HCT116 (cell line): ENCODE data around the gene CNN2.

Source experiments
- CBX3 ChIP-seq: IDR thresholded peaks from 2 replicates; pipeline ENCODE4 v1.6.1; 2012; ENCODE audit warnings: low read depth
- EGR1 ChIP-seq: IDR thresholded peaks from 2 replicates; pipeline ENCODE4 v1.6.1; 2012; ENCODE audit warnings: low read depth
- EZH2 ChIP-seq: fragments of 200-600 bp; sonication (generic); IDR thresholded peaks from 2 replicates; pipeline ENCODE4 v1.6.1; 2017; ENCODE audit warnings: antibody characterized with exemption, mixed run types
- EZH2phosphoT487 ChIP-seq: fragments of 200-600 bp; IDR thresholded peaks from 2 replicates; pipeline ENCODE4 v1.6.1; 2018; ENCODE audit warnings: antibody characterized with exemption, borderline replicate concordance
- JUND ChIP-seq: IDR thresholded peaks from 2 replicates; pipeline ENCODE4 v1.6.1; 2012
- POLR2A ChIP-seq: IDR thresholded peaks from 2 replicates; pipeline ENCODE4 v1.7.0; 2011; ENCODE audit warnings: borderline replicate concordance; ENCODE audit not compliant: insufficient read depth, insufficient read length; ENCODE audit errors: extremely low read depth
- SIN3A ChIP-seq: IDR thresholded peaks from 2 replicates; pipeline ENCODE4 v1.6.1; 2012; ENCODE audit warnings: low read depth
- SP1 ChIP-seq: IDR thresholded peaks from 2 replicates; pipeline ENCODE4 v1.6.1; 2012; ENCODE audit warnings: low read depth
- TF ChIP-seq, protein P1 (sequence below), 3 experiments: fragments of 200-600 bp in 1 of 3; sonication (generic) in 1 of 3; IDR thresholded peaks in 2 of 3; conservative IDR thresholded peaks in 1 of 3; 2 replicates each; pipeline ENCODE4 v1.5.1; 2012 to 2017; ENCODE audit warnings: low read depth in 2 of 3, low read length in 2 of 3, antibody characterized with exemption in 1 of 3, borderline replicate concordance in 1 of 3, control low read depth in 1 of 3, mild to moderate bottlenecking in 1 of 3, mixed read lengths in 1 of 3, mixed run types in 1 of 3, moderate library complexity in 1 of 3; ENCODE audit not compliant: insufficient read depth in 1 of 3
- TF ChIP-seq, protein P2 (sequence below): IDR thresholded peaks from 2 replicates; pipeline ENCODE4 v1.6.1; 2012; ENCODE audit warnings: low read depth
- TF ChIP-seq, protein P3 (sequence below): IDR thresholded peaks from 2 replicates; pipeline ENCODE4 v1.6.1; 2012

DNA sequence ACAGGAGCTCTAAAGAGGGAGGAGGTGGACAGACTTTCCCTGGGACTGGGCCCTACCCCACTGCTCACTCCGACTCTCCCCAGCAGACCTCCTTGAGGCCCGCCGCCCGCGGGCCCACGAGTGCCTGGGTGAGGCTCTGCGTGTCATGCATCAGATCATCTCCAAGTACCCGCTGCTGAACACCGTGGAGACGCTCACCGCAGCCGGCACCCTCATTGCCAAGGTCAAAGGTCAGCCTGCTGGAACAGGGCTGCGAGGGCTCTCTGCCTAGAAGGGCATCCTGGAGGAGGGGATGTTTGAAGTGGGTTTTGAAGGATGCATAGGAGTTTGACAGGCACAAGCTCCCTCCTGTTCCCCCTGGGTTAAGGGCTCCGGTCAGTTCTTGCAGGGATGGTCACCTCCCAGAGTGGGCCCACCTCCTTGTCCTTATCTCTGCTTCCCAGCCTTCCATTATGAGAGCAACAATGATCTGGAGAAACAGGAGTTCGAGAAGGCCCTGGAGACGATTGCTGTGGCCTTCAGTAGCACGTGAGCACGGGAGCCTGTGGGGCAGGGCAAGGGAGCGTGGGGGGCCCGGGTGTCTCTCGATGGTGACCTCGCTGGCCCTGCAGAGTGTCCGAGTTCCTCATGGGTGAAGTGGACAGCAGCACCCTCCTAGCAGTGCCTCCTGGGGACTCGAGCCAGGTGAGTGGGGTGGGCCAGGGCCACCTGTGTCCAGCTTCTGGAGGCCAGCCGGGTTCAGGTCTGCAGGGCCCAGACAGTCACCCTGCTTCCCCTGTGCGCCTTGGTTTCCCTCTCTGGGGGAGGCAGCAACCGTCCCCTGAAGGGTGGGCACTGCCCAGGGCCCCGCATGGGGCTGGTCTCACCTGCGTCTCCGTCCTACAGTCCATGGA, 46.9 kb downstream of the CNN2 start:
- no peak for TF ChIP-seq POLR2A
- TF ChIP-seq, protein P1, sequence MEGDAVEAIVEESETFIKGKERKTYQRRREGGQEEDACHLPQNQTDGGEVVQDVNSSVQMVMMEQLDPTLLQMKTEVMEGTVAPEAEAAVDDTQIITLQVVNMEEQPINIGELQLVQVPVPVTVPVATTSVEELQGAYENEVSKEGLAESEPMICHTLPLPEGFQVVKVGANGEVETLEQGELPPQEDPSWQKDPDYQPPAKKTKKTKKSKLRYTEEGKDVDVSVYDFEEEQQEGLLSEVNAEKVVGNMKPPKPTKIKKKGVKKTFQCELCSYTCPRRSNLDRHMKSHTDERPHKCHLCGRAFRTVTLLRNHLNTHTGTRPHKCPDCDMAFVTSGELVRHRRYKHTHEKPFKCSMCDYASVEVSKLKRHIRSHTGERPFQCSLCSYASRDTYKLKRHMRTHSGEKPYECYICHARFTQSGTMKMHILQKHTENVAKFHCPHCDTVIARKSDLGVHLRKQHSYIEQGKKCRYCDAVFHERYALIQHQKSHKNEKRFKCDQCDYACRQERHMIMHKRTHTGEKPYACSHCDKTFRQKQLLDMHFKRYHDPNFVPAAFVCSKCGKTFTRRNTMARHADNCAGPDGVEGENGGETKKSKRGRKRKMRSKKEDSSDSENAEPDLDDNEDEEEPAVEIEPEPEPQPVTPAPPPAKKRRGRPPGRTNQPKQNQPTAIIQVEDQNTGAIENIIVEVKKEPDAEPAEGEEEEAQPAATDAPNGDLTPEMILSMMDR (IDR thresholded peaks at IDR 0.05 in 2 of 3, conservative IDR thresholded peaks at IDR 0.05 in 1 of 3; ENCODE audit: borderline replicate concordance in 1 of 3, insufficient read depth in 1 of 3, low read depth in 2 of 3, low read length in 2 of 3), result no peak
- no peak for TF ChIP-seq EGR1
- no peak for TF ChIP-seq CBX3
- no peak for TF ChIP-seq EZH2phosphoT487
- TF ChIP-seq, protein P2, sequence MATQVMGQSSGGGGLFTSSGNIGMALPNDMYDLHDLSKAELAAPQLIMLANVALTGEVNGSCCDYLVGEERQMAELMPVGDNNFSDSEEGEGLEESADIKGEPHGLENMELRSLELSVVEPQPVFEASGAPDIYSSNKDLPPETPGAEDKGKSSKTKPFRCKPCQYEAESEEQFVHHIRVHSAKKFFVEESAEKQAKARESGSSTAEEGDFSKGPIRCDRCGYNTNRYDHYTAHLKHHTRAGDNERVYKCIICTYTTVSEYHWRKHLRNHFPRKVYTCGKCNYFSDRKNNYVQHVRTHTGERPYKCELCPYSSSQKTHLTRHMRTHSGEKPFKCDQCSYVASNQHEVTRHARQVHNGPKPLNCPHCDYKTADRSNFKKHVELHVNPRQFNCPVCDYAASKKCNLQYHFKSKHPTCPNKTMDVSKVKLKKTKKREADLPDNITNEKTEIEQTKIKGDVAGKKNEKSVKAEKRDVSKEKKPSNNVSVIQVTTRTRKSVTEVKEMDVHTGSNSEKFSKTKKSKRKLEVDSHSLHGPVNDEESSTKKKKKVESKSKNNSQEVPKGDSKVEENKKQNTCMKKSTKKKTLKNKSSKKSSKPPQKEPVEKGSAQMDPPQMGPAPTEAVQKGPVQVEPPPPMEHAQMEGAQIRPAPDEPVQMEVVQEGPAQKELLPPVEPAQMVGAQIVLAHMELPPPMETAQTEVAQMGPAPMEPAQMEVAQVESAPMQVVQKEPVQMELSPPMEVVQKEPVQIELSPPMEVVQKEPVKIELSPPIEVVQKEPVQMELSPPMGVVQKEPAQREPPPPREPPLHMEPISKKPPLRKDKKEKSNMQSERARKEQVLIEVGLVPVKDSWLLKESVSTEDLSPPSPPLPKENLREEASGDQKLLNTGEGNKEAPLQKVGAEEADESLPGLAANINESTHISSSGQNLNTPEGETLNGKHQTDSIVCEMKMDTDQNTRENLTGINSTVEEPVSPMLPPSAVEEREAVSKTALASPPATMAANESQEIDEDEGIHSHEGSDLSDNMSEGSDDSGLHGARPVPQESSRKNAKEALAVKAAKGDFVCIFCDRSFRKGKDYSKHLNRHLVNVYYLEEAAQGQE, result no peak
- TF ChIP-seq JUND, result no peak
- no peak for TF ChIP-seq SIN3A
- TF ChIP-seq EZH2, result no peak
- TF ChIP-seq, protein P3, sequence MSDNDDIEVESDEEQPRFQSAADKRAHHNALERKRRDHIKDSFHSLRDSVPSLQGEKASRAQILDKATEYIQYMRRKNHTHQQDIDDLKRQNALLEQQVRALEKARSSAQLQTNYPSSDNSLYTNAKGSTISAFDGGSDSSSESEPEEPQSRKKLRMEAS, result no peak
- no peak for TF ChIP-seq SP1
